NOMO-1 treated with dmso at 0.1 percent for 144 hours (cell line): ENCODE data around the gene SORBS2.
A peak's percentile ranks its signal among the peaks of the same experiment; 100 is the strongest.

Experiments
- DNase-seq: peaks from one replicate; lab custom pipeline; 2025; ENCODE audit not compliant: unreplicated experiment; lab: John Stamatoyannopoulos, UW

The SORBS2 gene

GRCh38 chr4:185775792-185776555 is 36.0 kb downstream of the SORBS2 start:
- DNase-seq = no peak

- DNase-seq = no peak
These were observed 36.9 kb downstream of the SORBS2 start for GRCh38 chr4:185774845-185775680.

DNA sequence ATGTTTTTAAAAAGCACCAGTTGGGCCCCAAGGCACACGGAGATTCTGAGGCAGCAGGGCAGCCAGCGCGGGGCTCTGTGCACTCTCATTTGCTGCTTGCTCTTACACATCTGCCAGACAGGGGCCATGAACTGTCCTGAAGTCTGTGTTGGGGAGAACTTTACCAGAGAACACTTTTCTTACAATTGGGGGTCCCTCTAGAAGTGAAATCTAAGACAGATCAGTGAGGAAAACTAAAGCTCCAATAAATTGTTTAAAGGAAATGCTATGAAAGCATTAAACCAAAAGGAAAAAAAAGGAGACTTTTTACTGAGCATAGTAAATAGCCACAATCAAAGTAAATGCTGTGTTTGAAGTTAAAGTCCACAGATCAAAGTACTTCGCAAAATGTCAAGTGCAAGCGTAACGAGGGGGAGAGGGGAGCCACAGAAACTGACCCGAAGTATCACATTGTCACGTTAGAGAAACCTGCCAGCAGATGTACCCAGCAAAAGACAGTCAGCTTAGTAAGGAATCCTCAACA is 37.8 kb downstream of the SORBS2 start:
- DNase-seq = no peak

- DNase-seq = no peak
These were observed 38.6 kb downstream of the SORBS2 start for GRCh38 chr4:185773419-185773818.

DNA sequence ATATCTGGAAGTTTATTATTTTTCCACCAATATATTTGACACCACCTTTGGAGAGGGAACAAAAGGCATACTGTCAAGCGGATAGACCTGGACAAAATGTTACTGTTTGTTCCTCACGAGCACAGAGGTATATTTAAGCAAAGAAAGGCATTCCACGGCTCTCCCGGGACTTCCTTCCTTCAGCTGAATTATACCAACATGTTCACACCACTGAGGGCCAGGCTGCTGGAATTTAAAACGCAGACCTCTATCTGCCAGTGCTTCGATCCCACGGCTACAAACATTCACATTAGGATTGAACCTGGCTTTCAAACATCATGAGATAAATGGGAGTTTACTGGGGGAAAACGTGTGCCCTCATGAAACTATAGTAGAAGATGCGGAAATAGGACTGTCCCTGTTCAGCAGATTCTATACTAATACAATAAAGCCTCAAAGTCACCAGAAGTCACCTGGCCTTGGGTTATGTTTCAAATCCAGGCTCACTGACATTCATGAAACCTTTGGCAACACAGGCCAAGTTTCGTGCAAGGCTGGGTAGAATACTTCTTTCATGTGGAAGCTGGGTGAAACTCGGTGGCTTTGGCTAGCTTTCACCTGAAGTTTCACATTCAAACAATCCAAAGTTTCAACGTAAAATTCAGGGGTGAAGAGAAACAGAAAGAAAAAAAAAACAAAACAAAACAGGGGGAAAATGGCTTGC is 39.5 kb downstream of the SORBS2 start:
- DNase-seq = no peak

DNA sequence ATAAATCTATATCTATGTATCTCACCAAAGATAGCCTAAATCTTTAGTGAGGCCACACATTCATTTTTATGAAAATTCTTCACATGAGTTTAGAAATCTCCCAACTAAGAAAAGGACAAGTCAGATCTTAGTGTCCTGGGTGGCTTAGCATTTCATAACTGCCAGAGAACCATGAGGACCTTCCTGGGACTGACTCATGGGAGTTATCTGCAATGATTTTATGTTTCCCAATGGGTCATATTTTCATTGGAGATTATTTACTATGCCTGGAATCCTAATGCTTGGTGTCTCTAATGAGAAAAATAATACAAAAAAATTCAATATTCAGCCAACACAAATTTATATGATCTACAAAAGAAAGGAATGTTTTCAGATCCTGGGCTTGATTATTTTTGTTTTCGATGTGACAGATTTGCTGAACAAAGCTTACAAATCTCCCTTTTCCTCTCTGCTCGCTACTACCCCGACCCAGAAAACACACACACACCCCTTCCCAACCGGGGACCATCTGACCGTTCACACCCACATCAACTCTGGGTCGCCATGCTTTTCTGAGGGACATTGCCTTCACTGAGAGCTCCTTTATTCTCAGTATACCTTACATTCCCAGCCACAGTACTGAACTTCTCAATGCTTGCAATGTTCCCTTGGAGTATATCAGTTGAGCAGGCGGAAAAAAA is 40.1 kb downstream of the SORBS2 start:
- DNase-seq = no peak

- no peak for DNase-seq
These were observed 44.5 kb downstream of the SORBS2 start for GRCh38 chr4:185767528-185767927.

DNA sequence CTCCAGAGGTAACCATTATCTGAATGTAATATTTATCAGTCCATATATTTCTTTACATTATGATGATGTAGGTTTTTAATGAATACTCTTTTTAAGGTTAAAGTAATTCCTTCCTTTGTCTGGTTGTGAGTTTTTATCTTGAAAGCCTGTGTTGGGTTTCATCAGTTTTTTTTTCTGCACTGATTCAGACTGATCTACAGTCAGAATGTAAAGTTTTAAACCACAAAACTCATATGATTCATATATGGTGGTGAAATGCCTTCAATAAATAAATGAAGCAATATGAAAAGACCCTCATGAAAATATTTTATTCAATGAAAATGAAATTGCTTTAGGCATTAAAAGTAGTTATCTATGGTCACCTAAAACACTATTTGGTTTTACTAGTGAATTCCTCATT is 47.1 kb downstream of the SORBS2 start:
- DNase-seq = no peak

DNA sequence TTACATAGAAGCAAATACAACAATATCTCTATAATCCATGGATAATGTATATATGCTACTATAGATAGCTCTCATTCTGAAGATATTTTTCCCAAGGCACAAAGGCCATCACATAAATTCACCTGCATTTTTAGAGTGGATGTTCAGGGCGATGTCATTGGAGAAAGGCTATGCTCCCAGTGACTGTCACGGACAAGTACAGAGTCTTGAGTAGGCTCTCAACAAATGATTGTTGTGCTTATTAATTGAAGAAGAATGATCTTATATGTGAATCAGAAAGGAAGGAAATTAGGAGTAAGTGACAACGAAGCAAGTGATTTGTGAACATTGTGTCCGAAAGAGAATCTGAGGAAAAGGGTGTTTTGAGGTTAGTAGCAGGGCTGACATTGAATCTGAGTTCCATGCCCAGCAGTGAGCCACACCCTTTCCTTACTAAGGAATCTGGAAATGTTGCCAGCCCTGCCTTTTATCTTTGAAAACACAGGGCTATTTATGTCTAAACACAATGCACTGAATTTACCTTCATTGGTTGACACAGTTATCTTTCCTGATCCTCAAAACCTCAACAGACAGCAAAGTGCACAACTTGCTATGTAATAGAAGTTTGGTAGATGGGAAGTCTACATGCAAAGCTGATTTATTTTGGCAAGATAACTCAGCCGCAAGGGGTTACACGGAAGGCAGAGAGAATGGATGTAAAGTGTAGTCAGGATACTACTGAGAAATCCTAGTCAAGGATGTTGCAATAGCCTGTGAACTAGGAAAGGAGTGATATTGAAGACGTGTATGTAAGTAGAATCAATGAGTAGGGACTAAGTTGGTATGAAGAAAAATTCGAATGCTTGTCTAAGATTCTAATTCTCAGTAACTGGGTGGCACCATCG is 50.4 kb downstream of the SORBS2 start:
- no peak for DNase-seq

DNA sequence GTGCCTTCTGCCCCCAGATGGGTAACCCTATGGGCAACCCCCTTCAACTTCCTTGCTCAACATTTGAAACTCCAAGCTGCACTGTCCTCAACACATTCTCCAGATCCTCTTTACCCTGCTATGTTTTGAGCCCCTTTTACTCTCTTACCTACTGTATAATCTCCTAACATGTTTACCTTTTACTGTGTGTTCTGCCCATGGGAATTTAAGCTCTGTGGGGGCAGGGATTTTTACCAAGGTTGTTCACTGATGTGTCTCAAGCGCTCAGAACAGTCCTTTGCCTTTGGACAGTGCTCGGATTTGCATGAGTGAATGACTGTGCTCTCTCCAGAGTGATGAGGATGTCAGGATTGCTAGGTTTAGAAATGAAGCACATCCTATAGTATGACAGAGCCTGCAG is 53.2 kb downstream of the SORBS2 start:
- no peak for DNase-seq

DNA sequence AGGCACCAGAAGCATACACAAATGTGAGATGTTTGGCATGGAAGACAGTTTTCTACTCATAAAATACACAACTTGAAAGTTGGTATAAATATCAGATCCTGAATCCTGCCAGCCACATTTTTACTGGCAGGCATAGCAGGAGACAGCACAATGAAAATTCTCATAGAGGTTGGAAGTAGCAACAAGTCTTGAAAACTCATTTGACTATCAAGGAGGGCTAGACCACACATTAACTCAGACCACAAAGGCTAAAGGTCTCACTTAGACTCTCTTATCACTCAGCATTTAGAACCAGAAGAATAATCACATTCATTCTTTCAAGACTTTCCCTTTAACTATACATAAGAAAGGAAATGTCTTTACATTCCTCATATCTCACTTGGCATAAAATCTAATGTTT is 56.5 kb downstream of the SORBS2 start:
- DNase-seq = no peak

DNA sequence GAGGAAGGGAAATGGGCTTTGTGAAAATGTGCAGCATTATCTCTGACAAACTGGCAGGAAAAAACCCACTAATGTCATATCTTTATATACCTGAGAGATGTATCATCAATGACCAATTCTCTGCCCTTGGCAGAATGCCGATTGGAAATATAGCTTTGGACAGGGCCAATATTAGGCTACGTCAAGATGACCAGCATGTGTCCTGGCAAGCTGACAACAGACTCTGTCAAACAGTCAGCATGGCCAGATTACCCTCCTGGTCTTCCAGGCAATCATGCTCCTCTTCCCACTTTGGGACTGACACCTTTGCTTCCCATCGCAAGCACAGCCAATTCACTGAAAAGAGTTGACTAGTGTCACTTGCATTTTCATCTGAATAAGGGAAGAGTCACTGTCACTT is 57.0 kb downstream of the SORBS2 start:
- DNase-seq = no peak

DNA sequence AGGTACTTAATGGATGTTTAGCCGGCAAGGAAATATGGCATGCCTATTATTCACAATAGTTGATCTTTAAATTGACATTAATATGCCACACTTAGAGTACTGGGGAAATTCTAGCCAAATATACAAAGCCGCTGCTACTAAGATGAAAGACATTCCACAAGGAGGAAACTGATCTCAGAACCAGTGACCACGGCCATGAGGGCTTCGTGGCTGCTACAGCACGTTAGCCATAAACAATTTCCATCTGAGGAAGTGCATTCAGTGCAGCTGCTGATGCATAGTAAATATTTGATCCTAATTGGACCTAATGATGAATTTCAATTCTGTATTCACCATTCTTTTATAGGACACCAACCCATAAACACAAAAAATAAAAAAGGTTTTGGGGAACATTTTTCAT is 59.1 kb downstream of the SORBS2 start:
- DNase-seq = no peak

GRCh38 chr4:185749858-185750257 is 62.1 kb downstream of the SORBS2 start:
- DNase-seq = no peak

GRCh38 chr4:185748901-185749390 is 63.0 kb downstream of the SORBS2 start:
- DNase-seq = no peak

GRCh38 chr4:185745891-185746290 is 66.1 kb downstream of the SORBS2 start:
- no peak for DNase-seq

DNA sequence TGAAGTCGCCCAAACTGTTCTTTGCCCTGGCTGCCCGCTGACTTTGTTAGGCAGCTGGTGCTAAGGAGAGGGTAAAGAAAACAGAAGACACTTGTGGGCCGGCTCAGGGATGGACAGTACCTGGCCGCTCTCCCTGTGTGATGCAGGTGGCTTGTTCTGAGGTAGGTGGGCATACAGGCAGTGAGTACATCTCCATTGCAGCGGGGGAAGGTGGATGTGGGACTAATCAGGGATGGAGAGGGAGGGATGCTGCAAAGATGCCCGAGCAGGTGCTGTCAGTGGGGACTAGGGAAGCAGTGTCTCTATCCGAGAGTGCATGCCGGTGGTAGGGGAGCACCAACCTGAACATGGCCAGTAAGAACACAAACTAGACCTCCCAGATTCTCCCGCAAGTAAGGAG is 67.0 kb downstream of the SORBS2 start:
- DNase-seq = no peak

- no peak for DNase-seq
These were observed 67.5 kb downstream of the SORBS2 start for GRCh38 chr4:185744488-185744862.

GRCh38 chr4:185743722-185744487 is 68.1 kb downstream of the SORBS2 start:
- DNase-seq = peak; percentile 19
